CD14-positive monocyte (primary cell): ENCODE results near the gene KCTD14. TPM values are rescaled to one million over a fixed set of nuclear protein-coding genes. Genes with fewer than 3 reads are reported as not detected.

Source experiments
- DNase-seq, 3 donors: peaks; one replicate each; pipeline ENCODE4 v3.0.0-alpha.2; 2011 to 2022
- H2AFZ ChIP-seq: 2 replicates; pipeline ENCODE4 v1.6.0; 2012; ENCODE audit warnings: mild to moderate bottlenecking, low read depth, low read length, inconsistent platforms; ENCODE audit not compliant: insufficient read depth, poor library complexity, severe bottlenecking
- H3K27ac ChIP-seq, 2 donors: 1 replicate in 1 of 2; 2 replicates in 1 of 2; pipeline ENCODE4 v1.5.1; 2012 to 2013; ENCODE audit warnings: low read length in 2 of 2, control low read depth in 1 of 2, inconsistent platforms in 1 of 2, low read depth in 1 of 2, mild to moderate bottlenecking in 1 of 2
- H3K27me3 ChIP-seq, 2 donors: one replicate each; pipeline versions ENCODE4 v1.6.0 to v1.6.1; 2011 to 2013; ENCODE audit warnings: low read length in 2 of 2; ENCODE audit not compliant: control insufficient read depth in 2 of 2, insufficient read depth in 2 of 2
- H3K36me3 ChIP-seq, 2 donors: replicated peaks in 1 of 2; 1 replicate in 1 of 2; 2 replicates in 1 of 2; pipeline versions ENCODE4 v1.5.1 to v1.6.1; 2012 to 2013; ENCODE audit warnings: low read length in 2 of 2, control low read depth in 1 of 2, inconsistent platforms in 1 of 2, mild to moderate bottlenecking in 1 of 2; ENCODE audit not compliant: insufficient read depth in 2 of 2, control insufficient read depth in 1 of 2
- H3K4me1 ChIP-seq, 2 donors: 1 replicate in 1 of 2; 2 replicates in 1 of 2; pipeline versions ENCODE4 v1.5.1 to v1.6.1; 2012 to 2013; ENCODE audit warnings: low read length in 2 of 2, control low read depth in 1 of 2, inconsistent platforms in 1 of 2, mild to moderate bottlenecking in 1 of 2, moderate library complexity in 1 of 2; ENCODE audit not compliant: insufficient read depth in 2 of 2, control insufficient read depth in 1 of 2
- H3K4me2 ChIP-seq: replicated peaks from 2 replicates; pipeline ENCODE3; 2012; ENCODE audit warnings: low read length, moderate library complexity, mild to moderate bottlenecking; ENCODE audit not compliant: poor library complexity, severe bottlenecking; ENCODE audit errors: extremely low read depth
- H3K4me3 ChIP-seq, 3 experiments: fragments of 200-600 bp in 1 of 3; sonication (generic) in 1 of 3; replicated peaks in 1 of 3; 1 replicate in 2 of 3; 2 replicates in 1 of 3; pipeline ENCODE4 v1.5.1; 2011 to 2013; ENCODE audit warnings: low read length in 3 of 3, mild to moderate bottlenecking in 3 of 3, control low read depth in 2 of 3, low read depth in 2 of 3, inconsistent platforms in 1 of 3, moderate library complexity in 1 of 3
- H3K79me2 ChIP-seq: 2 replicates; pipeline ENCODE4 v1.6.0; 2012; ENCODE audit warnings: mild to moderate bottlenecking, control low read depth, inconsistent platforms, low read length, moderate library complexity; ENCODE audit not compliant: insufficient read depth
- H3K9ac ChIP-seq: 2 replicates; pipeline ENCODE4 v1.6.0; 2017; ENCODE audit warnings: low read length, mild to moderate bottlenecking; ENCODE audit not compliant: insufficient read depth, poor library complexity, severe bottlenecking
- H3K9me3 ChIP-seq, 2 donors: replicated peaks in 1 of 2; 1 replicate in 1 of 2; 2 replicates in 1 of 2; pipeline versions ENCODE4 v1.5.1 to v1.6.1; 2012 to 2013; ENCODE audit warnings: low read length in 2 of 2, control low read depth in 1 of 2; ENCODE audit not compliant: control insufficient read depth in 1 of 2, insufficient read depth in 1 of 2
- H4K20me1 ChIP-seq: 2 replicates; pipeline ENCODE4 v1.6.0; 2012; ENCODE audit warnings: mild to moderate bottlenecking, low read length, control low read depth, moderate library complexity; ENCODE audit not compliant: insufficient read depth
- H3K27ac Mint-ChIP-seq, 7 donors: one replicate each; pipeline ENCODE4 v1.8.0; 2020; ENCODE audit warnings: mild to moderate bottlenecking in 7 of 7, mixed read lengths in 7 of 7, moderate library complexity in 6 of 7, inconsistent platforms in 2 of 7
- H3K27me3 Mint-ChIP-seq, 3 donors: one replicate each; pipeline ENCODE4 v1.8.0; 2021 to 2022; ENCODE audit warnings: low read depth in 3 of 3, mild to moderate bottlenecking in 3 of 3, mixed read lengths in 3 of 3, moderate library complexity in 3 of 3, inconsistent platforms in 1 of 3
- H3K36me3 Mint-ChIP-seq, 2 donors: one replicate each; pipeline ENCODE4 v1.8.0; 2020; ENCODE audit warnings: mixed read lengths in 2 of 2, inconsistent platforms in 1 of 2, mild to moderate bottlenecking in 1 of 2
- H3K4me1 Mint-ChIP-seq: one replicate; pipeline ENCODE4 v1.8.0; 2020; ENCODE audit warnings: mild to moderate bottlenecking, mixed read lengths
- H3K4me3 Mint-ChIP-seq, 2 donors: one replicate each; pipeline ENCODE4 v1.8.0; 2020; ENCODE audit warnings: mild to moderate bottlenecking in 2 of 2, mixed read lengths in 2 of 2, moderate library complexity in 1 of 2
- H3K9me3 Mint-ChIP-seq, 7 donors: one replicate each; pipeline ENCODE4 v1.8.0; 2020 to 2022; ENCODE audit warnings: mixed read lengths in 7 of 7, mild to moderate bottlenecking in 6 of 7, moderate library complexity in 6 of 7, inconsistent platforms in 2 of 7
- WGBS: methylation state at CpG from one replicate; pipeline ENCODE4 v1.1.5; 2013; ENCODE audit warnings: missing lambda C conversion rate; ENCODE audit not compliant: insufficient coverage; 5-methylcytosine and 5-hydroxymethylcytosine counted together
- intact Hi-C, 2 donors: fragments of 100-400 bp; cut with micrococcal nuclease; formaldehyde crosslinking; loops; one replicate each; pipeline versions ENCODE4 v1.15.0 to v1.15.1; 2023
- polyA plus RNA-seq, 3 donors: library from polyadenylated mRNA; depleted of rRNA in 1 of 3; unstranded in 2 of 3; stranded (reverse) in 1 of 3; fragments of 300-500 nt in 2 of 3; fragments of >200 nt in 1 of 3; fragmentation: Illumina TruSeq in 2 of 3; gene quantifications; 1 replicate in 2 of 3; 2 replicates in 1 of 3; pipeline ENCODE4 v1.2.3, GENCODE V29; 2012 to 2021
- TF ChIP-seq, protein P1 (sequence below): fragments of 200-600 bp; IDR thresholded peaks from one replicate; pipeline ENCODE4 v1.8.0; 2022; ENCODE audit warnings: antibody characterized with exemption, mild to moderate bottlenecking

KCTD14 gene
- polyA plus RNA-seq, 3 donors, result 0.14 to 0.33 (median 0.23) TPM

DNA sequence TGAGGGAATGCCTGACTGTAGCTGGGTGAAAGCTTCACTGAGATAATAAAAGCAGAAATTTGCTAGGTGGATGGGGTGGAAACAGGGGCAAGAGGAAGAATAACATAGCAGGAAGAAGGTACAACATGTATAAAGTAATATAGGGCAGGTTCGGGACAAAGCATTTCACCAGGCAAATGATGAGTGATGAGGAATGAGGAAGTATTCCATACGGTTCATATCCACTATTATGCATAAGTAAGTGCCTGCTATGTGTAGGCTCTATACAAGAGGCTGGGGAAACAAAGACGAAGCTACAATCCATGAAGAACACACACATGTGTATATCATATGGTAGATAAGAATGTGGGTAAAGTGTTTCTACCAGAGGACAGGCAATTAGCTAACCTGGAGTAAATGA lies 48.6 kb upstream of the KCTD14 start:
- H3K9ac ChIP-seq, result no peak overlapping the region
- H3K36me3 Mint-ChIP-seq, result peaks cover 48 to 64% of the 10 kb centered on the region in 2 donors
- peaks cover 44 to 60% of the 10 kb centered on the region in 2 donors for H3K36me3 ChIP-seq
- no peak overlapping the region for H3K4me2 ChIP-seq
- H3K4me1 ChIP-seq, result peaks cover 1 to 3% of the 10 kb centered on the region in 2 donors
- H3K4me3 Mint-ChIP-seq, result no peak overlapping the region
- H3K9me3 Mint-ChIP-seq, result no peaks in the 10 kb centered on the region
- WGBS, result no CpG with 5 or more reads among the region's 3 CpGs
- peaks cover 17% of the 10 kb centered on the region for H3K4me1 Mint-ChIP-seq
- H3K27ac ChIP-seq, result no peak overlapping the region
- no peaks in the 10 kb centered on the region for H3K9me3 ChIP-seq
- DNase-seq, result no peak
- TF ChIP-seq, protein P1, sequence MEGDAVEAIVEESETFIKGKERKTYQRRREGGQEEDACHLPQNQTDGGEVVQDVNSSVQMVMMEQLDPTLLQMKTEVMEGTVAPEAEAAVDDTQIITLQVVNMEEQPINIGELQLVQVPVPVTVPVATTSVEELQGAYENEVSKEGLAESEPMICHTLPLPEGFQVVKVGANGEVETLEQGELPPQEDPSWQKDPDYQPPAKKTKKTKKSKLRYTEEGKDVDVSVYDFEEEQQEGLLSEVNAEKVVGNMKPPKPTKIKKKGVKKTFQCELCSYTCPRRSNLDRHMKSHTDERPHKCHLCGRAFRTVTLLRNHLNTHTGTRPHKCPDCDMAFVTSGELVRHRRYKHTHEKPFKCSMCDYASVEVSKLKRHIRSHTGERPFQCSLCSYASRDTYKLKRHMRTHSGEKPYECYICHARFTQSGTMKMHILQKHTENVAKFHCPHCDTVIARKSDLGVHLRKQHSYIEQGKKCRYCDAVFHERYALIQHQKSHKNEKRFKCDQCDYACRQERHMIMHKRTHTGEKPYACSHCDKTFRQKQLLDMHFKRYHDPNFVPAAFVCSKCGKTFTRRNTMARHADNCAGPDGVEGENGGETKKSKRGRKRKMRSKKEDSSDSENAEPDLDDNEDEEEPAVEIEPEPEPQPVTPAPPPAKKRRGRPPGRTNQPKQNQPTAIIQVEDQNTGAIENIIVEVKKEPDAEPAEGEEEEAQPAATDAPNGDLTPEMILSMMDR, result no peak
- H3K27me3 Mint-ChIP-seq, result no peaks in the 10 kb centered on the region
- H3K27me3 ChIP-seq, result no peaks in the 10 kb centered on the region
- no peak overlapping the region for H3K4me3 ChIP-seq
- intact Hi-C loops, result no loop called here
- no peak overlapping the region for H2AFZ ChIP-seq
- peak overlapping the region in 1 of 7 donors; percentile 52 for H3K27ac Mint-ChIP-seq
- H3K79me2 ChIP-seq, result peaks cover 45% of the 10 kb centered on the region
- peaks cover 48% of the 10 kb centered on the region for H4K20me1 ChIP-seq

DNA sequence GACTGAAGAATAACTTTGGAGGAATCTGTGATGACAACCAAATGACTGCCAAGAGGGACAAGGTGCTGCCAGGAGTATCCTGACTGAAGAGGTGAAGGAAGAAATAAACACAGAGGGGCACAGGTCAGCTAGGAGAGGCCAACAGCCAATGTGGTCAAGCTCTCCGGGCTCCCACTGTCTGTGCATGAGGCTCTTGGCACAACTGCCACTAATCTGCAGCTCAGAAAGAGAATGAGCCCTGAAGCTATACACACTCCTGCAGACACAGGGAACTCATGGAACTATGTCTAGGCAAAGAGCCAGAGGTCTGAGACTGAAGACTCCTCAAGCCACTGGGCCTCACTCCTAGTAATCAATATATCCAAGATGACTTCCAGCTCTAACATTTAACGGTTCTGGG lies 47.5 kb upstream of the KCTD14 start:
- no peak overlapping the region for H3K4me3 ChIP-seq
- intact Hi-C loops, result no loop called here
- no peak overlapping the region for H2AFZ ChIP-seq
- H3K27ac Mint-ChIP-seq, result no peak overlapping the region
- peaks cover 46 to 64% of the 10 kb centered on the region in 2 donors for H3K36me3 Mint-ChIP-seq
- no peaks in the 10 kb centered on the region for H3K27me3 Mint-ChIP-seq
- no peak overlapping the region for H3K4me2 ChIP-seq
- TF ChIP-seq, protein P1, result no peak
- peaks cover 34% of the 10 kb centered on the region for H3K79me2 ChIP-seq
- H3K27ac ChIP-seq, result no peak overlapping the region
- DNase-seq, result no peak
- H3K4me1 ChIP-seq, result no peaks in the 10 kb centered on the region
- peaks cover 44 to 60% of the 10 kb centered on the region in 2 donors for H3K36me3 ChIP-seq
- no peak overlapping the region for H3K4me3 Mint-ChIP-seq
- H3K9me3 Mint-ChIP-seq, result no peaks in the 10 kb centered on the region
- no peak overlapping the region for H3K9ac ChIP-seq
- no peaks in the 10 kb centered on the region for H3K27me3 ChIP-seq
- WGBS, result 100% methylated on average over 2 of the region's 2 CpGs
- no peaks in the 10 kb centered on the region for H3K9me3 ChIP-seq
- peaks cover 13% of the 10 kb centered on the region for H3K4me1 Mint-ChIP-seq
- H4K20me1 ChIP-seq, result peaks cover 37% of the 10 kb centered on the region
